ENCODE measurements around the gene PCGF6. TPM values are rescaled to one million over a fixed set of nuclear protein-coding genes. Genes with fewer than 3 reads are reported as not detected.
"Not testable (repeated sequence)": the region's sequence is repeated elsewhere in the genome, so short reads cannot be mapped to it uniquely, and the experiment has no call there.

PCGF6 gene
- total and polyA plus RNA-seq, 10 donors, result 6.0 to 11.3 (median 8.6) TPM

- Histone ChIP-seq H3K4me1 (peaks cover 5 to 8% (median 7%) of the 10 kb centered on the region in 6 donors), H3K27ac (no peak overlapping the region), H3K27me3 (replicated peaks in 1 of 7) (no peaks in the 10 kb centered on the region), H3K9me3 (no peaks in the 10 kb centered on the region), H3K36me3 (no peaks in the 10 kb centered on the region), H3K4me3 (no peak overlapping the region)
- intact Hi-C loops (cut with DNase I; ENCODE audit: low total_unique reads), result no loop called here
- WGBS, 5 donors, result 75 to 89% (median 84%) methylated on average over 5 of the region's 5 CpGs
- TF ChIP-seq POLR2AphosphoS5 (IDR thresholded peaks at IDR 0.05) (no peak), CTCF (IDR thresholded peaks at IDR 0.05 in 8 of 11, conservative IDR thresholded peaks at IDR 0.05 in 3 of 11) (no peak), POLR2A (IDR thresholded peaks at IDR 0.05) (no peak)
- peak; percentile 12 for DNase-seq
Measured at GRCh38 chr10:103355906-103356599, 5.1 kb upstream of the PCGF6 start.

GRCh38 chr10:103354567-103354966 is 3.6 kb upstream of the PCGF6 start:
- H3K27me3 ChIP-seq (replicated peaks in 1 of 7); H3K36me3 ChIP-seq; intact Hi-C loops (cut with DNase I; ENCODE audit: low total_unique reads); DNase-seq; H3K27ac ChIP-seq; H3K4me3 ChIP-seq; H3K9me3 ChIP-seq: not testable (repeated sequence)
- H3K4me1 ChIP-seq, result peaks cover 5 to 20% (median 16%) of the 10 kb centered on the region in 6 donors
- WGBS, 5 donors, result 87 to 94% (median 91%) methylated on average over 4 of the region's 4 CpGs

- DNase-seq, result no peak
- H3K36me3 ChIP-seq, result peaks cover 0 to 6% (median under 1%) of the 10 kb centered on the region in 6 donors
- intact Hi-C loops (cut with DNase I; ENCODE audit: low total_unique reads), result no loop called here
- H3K4me1 ChIP-seq, result peaks cover 5 to 33% (median 24%) of the 10 kb centered on the region in 6 donors
- no peaks in the 10 kb centered on the region for H3K27me3 ChIP-seq (replicated peaks in 1 of 7)
- no peak overlapping the region for H3K27ac ChIP-seq
- no peak overlapping the region for H3K4me3 ChIP-seq
- 41 to 64% (median 61%) methylated on average over 2 of the region's 2 CpGs for WGBS, 5 donors
- H3K9me3 ChIP-seq, result no peaks in the 10 kb centered on the region
- TF ChIP-seq POLR2A (IDR thresholded peaks at IDR 0.05) (no peak), POLR2AphosphoS5 (IDR thresholded peaks at IDR 0.05) (no peak), CTCF (IDR thresholded peaks at IDR 0.05 in 8 of 11, conservative IDR thresholded peaks at IDR 0.05 in 3 of 11) (no peak)
Measured at GRCh38 chr10:103353281-103353680, 2.3 kb upstream of the PCGF6 start.

- intact Hi-C loops (cut with DNase I; ENCODE audit: low total_unique reads), result no loop called here
- no peaks in the 10 kb centered on the region for H3K27me3 ChIP-seq (replicated peaks in 1 of 7)
- H3K4me3 ChIP-seq, result peak overlapping the region; percentile 64 to 94 (median 84)
- TF ChIP-seq POLR2AphosphoS5 (IDR thresholded peaks at IDR 0.05), result no peak
- no peak for TF ChIP-seq POLR2A (IDR thresholded peaks at IDR 0.05)
- TF ChIP-seq CTCF (IDR thresholded peaks at IDR 0.05 in 8 of 11, conservative IDR thresholded peaks at IDR 0.05 in 3 of 11), result no peak
- WGBS, 5 donors, result 58 to 63% (median 61%) methylated on average over 16 of the region's 16 CpGs
- no peaks in the 10 kb centered on the region for H3K9me3 ChIP-seq
- DNase-seq, result no peak
- H3K27ac ChIP-seq, result peak overlapping the region; percentile 55 to 89 (median 84)
- peaks cover 5 to 34% (median 24%) of the 10 kb centered on the region in 6 donors for H3K4me1 ChIP-seq
- peaks cover 0 to 37% (median 19%) of the 10 kb centered on the region in 6 donors for H3K36me3 ChIP-seq
Measured at GRCh38 chr10:103350175-103350516, 794 bp downstream of the PCGF6 start.
